GM12873 (cell line): ENCODE results near the gene UBE4B.

Experiments used
- CTCF ChIP-seq: IDR thresholded peaks from 2 replicates; pipeline ENCODE4 v1.5.1; 2012; ENCODE audit warnings: low read depth, mild to moderate bottlenecking, moderate library complexity, low read length, control low read depth; ENCODE audit not compliant: insufficient read depth; ENCODE audit errors: missing control alignments

UBE4B gene

GRCh38 chr1:10057796-10058195, 25.0 kb downstream of the UBE4B start:
- TF ChIP-seq CTCF: no peak

- TF ChIP-seq CTCF: no peak
These were observed 26.6 kb downstream of the UBE4B start for GRCh38 chr1:10059342-10059718.

- TF ChIP-seq CTCF: no peak
These were observed 27.7 kb downstream of the UBE4B start for GRCh38 chr1:10060311-10061100.

- TF ChIP-seq CTCF: no peak
These were observed 28.5 kb downstream of the UBE4B start for GRCh38 chr1:10061276-10061675.

- TF ChIP-seq CTCF: no peak
These were observed 31.1 kb downstream of the UBE4B start for GRCh38 chr1:10063878-10064277.

- TF ChIP-seq CTCF: no peak
These were observed 31.9 kb downstream of the UBE4B start for GRCh38 chr1:10064416-10065343.

GRCh38 chr1:10065344-10065685, 32.6 kb downstream of the UBE4B start:
- TF ChIP-seq CTCF: no peak
